ENCODE data around the gene KCTD14.
"Not testable (repeated sequence)": the region's sequence is repeated elsewhere in the genome, so short reads cannot be mapped to it uniquely, and the experiment has no call there.

KCTD14 gene

DNA sequence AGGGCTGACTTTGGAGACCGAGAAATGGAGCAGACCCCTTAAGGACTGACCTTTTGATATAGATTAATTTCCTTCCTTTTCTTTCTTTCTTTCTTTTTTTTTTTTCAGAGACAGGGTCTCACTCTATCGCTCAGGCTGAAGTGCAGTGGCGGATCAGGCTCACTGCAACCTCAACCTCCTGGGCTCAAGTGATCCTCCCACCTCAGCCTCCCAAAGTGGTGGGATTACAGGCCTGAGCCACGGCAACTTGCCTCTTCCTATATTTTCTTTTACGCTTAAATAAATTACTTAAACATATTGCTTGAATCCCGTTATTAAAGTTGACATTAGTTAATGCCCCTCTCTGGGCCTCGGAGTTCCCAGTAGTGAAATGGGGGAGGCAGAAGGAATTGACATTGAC lies 350 bp upstream of the KCTD14 start:
- DNase-seq (ENCODE audit: low spot score) = no peak

DNA sequence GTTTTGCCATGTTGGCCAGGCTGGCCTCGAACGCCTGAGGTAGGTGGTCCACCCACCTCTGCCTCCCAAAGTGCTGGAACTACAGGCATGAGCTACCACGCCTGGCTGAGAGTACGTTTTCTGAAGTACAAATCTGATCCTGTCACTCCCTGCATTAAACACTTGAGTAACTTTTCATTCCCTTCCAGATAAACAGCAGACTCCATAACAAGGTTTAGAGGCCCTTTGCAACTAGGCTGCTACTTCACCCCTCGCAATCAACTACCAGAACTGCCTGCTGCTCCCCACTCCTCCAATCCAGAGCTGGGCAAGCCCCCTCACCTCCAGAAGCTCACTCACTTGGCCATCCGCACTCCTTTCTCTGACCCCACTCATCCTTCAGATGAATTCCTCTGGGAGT lies 1.5 kb downstream of the KCTD14 start:
- DNase-seq (ENCODE audit: low spot score) = no peak

DNA sequence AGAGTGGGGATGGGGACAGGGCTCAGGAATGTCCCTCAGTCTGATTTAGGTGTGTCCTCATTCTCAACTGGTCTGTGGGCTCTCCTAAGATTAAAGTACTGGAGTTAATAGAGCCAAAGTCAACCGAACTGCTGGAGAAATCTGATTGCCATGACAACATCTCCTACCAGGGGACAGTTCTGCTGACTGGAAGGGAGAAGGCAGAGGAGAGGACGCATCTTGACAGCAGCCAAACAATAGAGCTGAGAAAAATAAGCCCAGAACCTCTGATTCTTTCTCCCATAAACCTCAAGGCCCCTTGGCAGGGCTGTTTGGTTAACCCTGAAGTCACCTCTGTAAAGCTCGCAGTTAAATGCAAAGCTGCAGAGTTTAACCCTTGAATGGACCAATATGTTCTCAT lies 2.8 kb downstream of the KCTD14 start:
- DNase-seq (ENCODE audit: low spot score) = no peak

DNA sequence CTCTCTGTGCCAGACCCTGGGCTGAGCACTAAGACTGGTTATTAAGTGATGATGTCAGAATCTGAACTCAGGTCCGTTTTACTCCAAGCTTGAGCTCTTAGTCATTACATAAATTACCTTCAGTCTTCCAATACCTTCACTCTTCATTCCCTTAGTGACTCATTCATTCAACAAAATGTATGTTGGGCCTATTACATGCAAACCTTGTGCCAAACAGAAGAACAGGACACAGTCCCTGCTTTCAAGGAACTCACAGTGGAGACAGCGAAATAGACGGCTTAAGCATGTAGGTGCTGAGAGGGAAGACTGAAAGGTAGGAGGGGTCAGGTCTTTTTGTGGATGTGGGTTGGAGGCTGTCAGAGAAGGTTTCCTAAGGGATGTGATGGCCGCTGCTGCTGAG lies 3.3 kb downstream of the KCTD14 start:
- DNase-seq (ENCODE audit: low spot score) = no peak

DNA sequence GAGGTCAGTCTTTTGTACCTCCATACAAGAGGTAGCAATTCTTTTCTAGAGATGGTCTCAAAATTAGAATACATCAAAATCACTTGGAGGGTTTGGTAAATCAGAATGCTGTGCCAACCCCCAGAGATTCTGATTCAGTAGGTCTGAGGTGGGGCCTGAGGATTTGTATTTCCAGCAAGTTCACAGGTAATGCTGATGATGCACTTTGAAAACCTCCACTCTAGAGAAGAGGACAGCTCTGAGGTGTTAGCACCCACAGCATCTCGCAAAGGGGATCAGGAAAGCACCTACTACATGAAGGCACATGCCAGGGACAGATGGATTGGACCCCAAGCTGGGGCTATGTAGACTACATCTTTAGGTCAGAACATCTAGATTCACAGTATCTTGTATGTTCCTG lies 7.2 kb downstream of the KCTD14 start:
- DNase-seq (ENCODE audit: low spot score) = no peak

DNA sequence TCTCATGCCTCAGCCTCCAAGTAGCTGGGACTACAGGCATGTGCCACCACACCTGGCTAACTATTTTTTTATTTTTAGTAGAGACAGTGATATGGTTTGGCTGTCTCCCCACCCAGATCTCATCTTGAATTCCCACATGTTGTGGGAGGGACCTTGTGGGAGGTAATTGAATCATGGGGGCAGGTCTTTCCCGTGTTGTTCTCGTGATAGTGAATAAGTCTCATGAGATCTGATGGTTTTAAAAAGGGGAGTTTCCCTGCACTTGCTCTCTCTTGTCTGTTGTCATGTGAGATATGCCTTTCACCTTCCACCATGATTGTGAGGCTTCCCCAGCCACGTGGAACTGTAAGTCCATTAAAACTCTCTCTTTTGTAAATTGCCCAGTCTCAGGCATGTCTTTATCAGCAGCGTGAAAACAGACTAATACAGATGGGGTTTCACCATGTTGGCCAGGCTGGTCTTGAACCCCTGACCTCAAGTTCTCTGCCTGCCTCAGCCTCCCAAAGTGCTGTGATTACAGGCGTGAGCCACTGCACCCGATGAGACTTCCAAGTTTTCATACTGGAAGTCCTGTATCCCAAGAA lies 8.0 kb downstream of the KCTD14 start:
- DNase-seq (ENCODE audit: low spot score) = not testable (repeated sequence)

DNA sequence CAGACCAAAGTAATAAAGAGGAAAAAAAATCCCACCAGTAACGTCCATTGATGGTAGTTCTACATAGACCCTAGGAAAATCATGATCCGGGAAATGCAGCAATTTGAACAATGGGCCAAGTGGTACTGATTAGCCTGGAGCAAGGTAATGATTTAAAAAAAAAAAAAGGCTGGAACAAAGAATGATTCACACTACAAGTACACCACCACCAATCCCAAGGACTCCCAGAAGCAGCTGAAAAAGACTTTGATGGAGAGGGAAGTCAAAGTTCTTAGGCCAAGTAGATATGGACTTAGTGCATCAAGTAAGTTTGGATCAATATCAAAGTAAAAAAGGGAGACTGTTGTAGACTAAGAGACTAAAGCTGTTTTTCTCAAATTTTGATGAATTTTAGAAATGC lies 11.8 kb downstream of the KCTD14 start:
- no peak for DNase-seq (ENCODE audit: low spot score)

DNA sequence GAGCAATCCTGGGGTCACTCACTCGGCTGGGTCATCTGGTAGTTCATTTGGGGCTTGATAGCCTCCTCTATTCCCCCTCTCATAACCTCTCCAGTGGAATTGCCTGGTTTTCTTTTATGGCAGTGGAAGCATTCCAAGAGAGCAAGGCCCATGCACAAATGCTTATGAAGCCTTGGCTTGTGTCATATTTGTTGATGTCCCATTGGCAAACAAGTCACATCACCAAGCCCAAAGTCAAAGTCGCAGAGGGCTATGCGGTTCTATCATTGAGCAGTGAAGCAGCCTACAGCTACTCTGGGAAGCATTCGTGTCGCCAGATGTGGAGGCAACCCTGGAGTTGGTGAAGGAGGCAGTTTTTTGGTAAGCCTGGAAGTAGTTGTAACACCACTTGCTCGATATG lies 12.3 kb downstream of the KCTD14 start:
- no peak for DNase-seq (ENCODE audit: low spot score)

DNA sequence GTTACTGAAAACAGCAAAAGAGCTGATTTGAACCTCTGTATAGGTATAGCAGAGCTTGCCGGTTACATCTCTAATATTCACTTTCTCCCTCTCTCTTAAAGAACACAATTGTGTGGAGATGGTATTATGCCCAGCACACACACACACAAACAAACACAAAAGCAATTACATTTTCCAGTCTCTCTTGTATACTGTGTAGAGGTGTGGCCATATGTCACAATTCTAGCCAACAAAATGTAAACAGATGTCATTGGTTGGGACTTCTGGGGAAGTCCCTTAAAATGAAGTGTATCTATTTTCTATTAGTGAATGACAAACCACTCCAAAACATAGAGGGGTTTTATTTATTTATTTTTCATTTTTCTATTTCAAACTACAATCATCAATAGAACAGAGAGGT lies 12.8 kb downstream of the KCTD14 start:
- DNase-seq (ENCODE audit: low spot score) = no peak

DNA sequence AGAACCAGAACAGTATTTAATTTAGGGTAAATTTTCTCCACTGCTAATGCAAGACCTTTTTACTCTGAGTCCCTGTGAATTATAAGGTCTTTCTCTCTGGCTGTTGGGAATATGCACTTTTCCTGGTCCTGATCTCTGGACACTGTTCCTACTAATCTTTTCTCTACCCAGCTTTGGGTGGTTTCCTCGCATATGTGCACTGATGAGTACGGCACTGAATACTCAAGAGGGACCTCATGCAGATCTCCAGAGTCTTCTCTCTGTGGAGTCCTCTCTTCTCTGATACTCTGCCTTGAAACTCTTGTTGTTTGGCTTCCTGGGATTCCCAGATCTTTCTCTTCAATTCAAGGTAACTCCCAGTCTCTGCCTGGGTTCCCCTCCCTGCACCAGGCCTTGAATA lies 14.0 kb downstream of the KCTD14 start:
- no peak for DNase-seq (ENCODE audit: low spot score)

DNA sequence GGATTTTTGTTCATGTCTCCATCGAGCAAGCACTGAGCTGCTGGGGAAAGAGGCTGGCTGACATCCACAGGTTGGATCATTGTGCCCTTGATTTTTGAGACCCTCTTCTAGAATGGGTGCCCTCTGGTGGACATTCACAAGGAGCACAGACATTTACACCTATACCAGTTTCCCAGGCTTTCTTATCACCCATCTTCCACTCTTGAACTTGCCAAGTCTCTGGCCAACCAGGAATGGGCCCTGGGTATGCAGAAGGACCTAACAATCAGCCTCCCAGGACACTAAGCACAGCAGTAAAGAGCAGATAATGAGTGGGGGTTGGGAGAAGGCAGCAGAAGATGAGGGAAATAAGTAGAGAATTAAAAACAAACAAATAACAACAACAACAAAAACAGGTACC lies 22.9 kb downstream of the KCTD14 start:
- DNase-seq (ENCODE audit: low spot score) = peak; percentile 77

DNA sequence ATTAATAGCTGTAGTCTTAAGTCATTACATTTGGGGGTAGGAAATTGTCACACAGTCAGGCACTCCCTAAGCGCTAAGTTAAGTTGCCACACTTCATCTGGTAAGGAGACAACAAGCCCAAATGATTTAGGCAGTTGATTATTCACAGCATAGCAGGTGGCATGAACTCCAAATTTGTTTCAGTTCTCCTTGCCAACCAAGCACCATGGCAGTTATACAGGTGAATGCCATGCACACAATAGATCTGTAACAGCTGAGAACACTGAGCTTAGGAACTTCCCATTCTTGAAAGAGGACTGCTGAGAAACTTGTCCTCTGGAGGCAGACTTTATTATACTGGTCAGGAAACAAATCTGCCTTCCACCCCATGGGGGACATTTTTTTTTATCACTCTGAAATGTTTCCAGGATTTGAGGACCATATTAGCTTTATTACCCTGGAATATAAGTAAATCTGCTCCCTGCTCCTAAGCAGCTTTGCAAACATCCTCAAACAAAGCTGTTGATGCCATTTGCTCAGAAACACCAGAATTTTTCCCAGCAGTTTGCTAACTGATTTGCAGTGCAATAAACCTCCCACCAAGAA lies 23.5 kb downstream of the KCTD14 start:
- no peak for DNase-seq (ENCODE audit: low spot score)

DNA sequence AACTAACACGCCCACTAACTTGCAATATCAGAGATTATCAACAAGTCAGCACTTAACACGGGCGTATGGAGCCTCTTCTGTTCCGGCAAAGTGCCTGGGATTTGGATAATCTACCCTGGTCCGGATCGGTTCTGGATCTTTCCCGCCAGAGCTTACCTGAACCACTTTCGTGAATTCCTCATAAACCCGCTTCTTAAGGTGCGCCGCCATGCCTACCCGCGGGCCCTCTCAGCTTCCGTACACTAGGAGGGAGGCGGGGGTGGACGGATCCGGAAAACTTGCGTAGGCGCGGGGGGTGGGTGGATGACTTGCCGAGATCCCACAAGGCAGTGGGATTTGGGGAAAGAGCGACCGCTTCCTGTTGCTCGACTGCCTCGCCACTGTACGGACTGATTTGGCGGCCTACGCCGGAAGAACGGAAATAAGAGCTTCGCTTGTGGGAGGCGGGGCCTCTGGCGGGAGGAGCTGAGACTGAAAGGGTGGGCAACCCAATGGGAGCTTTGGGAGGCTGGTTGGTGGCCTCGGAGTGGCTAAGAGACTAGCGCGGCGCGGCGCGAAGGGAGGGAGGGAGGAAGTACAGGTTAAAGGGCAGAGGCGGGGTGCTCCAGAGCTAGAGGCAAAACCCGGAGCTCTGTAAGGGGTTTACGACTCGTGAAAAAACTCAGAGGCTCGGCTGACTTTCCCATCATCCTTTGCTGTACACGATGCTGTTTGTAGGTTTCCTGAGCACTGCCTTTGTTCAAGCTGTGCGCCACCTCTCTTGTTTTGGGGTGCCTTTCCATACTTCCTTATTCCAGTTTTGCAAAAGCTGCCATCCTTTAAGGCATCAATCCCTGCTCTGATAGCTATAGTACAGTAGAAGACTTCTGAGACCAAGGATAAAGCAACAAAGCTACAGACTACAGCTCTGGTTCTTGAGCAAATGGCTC lies 28.4 kb downstream of the KCTD14 start, which contains the start of gene INTS4:
INTS4 (minus strand) TSS at position 235 of the 929 bp plus-strand sequence; CDS start at position 210, 25 bp downstream.
- DNase-seq (ENCODE audit: low spot score) = peak; percentile 100

DNA sequence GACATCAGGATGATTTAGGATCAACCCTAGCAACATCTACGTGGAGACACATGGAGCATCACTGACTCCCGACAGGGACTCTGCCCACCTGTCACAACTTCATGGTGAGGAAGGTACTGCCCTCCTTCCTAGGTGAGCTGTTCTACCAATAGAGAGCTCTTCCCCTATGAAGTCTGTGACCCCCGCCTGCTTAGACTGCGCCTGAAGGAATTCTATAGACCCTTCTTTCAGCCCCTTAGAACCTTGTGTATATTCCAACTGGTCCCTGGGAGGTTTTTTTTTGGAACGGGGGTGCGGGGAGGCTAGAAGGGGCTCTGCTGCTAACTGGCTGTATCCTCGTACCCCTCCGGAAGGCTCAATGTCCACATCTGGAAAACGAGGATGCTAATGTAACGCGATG lies 29.2 kb downstream of the KCTD14 start:
- peak; percentile 5 for DNase-seq (ENCODE audit: low spot score)

DNA sequence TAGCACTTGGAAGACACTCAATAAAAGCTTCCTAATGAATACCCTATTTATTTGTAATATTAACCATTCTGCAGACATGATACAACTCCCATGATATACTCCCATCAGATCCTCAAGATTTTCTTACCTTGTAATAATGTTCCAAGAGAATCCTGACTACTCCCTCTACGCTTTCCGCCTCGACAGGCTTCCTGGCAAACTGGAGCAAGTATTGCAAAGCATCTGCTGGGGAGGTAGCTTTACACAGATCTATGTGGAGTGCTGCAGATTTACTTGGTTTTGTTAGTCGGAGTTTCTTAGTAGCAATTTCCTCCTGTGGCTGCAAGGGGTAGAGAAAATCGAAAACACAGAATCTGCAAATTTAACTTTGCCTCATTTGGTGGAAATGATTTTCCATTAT lies 32.1 kb downstream of the KCTD14 start:
- no peak for DNase-seq (ENCODE audit: low spot score)

DNA sequence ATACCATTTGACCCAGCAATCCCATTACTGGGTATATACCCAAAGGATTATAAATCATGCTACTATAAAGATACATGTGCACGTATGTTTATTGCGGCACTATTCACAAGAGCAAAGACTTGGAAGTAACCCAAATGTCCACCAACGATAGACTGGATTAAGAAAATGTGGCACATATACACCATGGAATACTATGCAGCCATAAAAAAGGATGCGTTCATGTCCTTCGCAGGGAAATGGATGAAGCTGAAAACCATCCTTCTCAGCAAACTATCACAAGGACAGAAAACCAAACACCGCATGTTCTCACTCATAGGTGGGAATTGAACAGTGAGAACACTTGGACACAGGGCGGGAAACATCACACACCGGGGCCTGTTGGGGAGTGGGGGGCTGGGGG lies 36.6 kb downstream of the KCTD14 start:
- DNase-seq (ENCODE audit: low spot score) = not testable (repeated sequence)

DNA sequence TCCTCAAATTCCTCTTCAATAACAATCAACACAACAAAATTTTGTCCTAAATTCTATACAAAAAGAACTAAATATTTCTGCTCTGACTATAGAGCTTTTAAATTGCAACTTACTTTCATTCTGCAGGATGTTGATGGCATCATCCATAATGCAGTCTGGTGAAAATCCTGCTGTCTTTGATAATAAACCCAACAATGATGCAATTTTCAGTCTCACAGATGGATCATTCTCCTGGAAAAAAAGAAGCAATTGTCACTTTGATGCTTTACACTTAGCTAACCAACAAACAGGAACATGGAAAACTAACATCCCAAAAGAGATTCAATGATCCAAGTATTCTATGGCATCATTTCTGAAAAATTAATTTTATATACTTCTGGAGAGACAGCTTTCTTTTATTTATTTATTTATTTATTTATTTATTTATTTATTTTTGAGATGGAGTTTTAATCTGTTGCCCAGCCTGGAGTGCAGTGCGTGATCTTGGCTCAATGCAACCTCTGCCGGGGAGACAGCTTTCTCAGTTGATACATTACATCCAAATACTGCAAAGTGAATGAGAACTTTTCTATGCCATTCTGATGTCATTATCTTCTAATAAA lies 41.6 kb downstream of the KCTD14 start:
- no peak for DNase-seq (ENCODE audit: low spot score)

DNA sequence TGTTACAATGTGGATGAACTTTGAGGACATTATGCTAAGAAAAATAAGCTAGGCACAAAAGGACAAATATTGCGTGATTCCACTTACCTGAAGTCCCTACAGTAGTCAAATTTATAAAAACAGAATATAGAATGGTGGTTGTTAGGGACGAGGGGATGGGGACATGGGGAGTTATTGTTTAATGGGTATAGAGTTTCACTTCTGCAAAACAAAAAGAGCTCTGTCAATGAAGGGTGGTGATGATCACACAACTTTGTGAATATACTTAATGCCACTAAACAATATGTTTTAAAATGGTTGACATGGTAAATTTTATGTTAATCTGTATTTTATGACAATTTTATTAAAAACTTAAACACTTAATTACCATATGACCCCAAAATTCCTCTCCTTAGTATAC lies 54.7 kb downstream of the KCTD14 start:
- no peak for DNase-seq (ENCODE audit: low spot score)

DNA sequence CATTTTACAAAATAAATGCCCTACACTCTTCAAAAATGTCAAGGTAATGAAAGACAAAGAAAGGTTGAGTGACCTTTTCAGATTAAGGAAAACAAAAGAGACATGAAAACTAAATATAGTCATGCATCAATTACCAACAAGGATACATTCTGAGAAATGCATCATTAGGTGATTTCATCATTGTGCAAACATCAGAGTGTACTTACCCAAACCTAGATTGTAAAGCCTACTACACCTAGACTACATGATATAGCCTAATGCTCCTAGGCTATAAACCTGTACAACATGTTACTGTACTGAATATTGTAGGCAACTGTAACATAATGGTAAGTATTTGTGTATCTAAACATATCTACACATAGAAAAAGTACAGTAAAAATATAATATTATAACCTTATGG lies 55.3 kb downstream of the KCTD14 start:
- no peak for DNase-seq (ENCODE audit: low spot score)

DNA sequence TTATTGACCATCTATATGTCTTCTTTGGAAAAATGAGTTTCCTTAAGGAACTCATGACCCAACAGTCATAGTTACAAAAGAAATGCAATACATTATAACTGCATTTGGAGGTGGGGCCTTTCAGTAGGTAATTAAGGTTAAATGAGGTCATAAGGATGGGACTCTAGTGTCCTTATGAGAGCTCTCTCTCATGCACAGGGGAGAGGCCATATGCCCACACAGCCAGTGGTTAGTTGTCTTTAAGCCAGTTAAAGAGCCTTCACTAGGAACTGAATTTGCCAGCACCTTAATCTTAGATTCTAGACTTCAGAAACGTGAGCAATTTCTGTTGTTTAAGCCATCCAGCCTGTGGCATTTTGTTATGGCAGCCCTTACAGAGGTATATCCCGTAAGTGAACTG lies 56.0 kb downstream of the KCTD14 start:
- DNase-seq (ENCODE audit: low spot score) = peak; percentile 48

DNA sequence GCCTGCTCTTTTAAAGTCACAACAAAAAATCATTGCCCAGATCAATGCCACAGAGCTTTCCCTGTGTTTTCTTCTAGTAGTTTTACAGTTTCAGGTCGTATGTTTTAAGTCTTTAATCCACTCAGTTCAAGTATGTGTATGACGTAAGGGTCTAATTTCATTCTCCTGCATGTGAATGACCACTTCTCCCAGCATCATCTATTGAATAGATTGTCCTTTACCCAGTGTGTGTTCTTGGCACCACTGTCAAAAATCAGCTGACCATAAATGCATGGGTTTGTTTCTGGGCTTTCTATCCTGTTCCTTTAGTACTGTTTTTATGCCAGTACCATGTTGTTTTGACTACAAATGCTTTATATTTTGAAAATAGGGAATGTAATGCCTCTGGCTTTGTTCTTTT lies 56.7 kb downstream of the KCTD14 start:
- no peak for DNase-seq (ENCODE audit: low spot score)

All from cerebellar cortex (tissue), 1 donor.